Fibroblast of skin of left quadriceps (primary cell): Measurements from ENCODE around the gene C12orf57.

Experiments
- DNase-seq, 2 experiments: peaks; one replicate each; pipeline ENCODE4 v3.0.0-alpha.2; 2013; ENCODE audit warnings: low read depth in 2 of 2

The C12orf57 gene

DNA sequence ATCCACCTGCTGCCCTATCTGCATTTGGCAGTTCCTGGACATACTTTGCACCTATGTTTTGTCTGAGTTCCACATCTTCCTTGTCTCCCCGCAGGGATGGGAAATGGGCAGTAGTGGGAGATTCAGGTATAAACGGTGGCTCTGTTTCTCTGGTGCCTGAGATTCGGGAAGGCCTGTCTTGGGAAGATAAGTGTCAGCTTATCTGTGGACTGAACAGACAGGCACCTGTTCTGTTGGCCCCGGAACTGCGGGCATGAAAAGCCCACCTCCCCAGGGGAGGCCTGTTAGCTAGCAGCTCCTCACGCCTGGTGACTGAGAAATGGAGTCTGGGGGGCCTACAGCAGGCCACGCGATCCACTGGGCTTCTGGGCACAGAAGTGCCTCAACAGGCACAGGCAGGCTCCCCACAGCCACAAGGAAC, 20.8 kb downstream of the C12orf57 start:
- no peak for DNase-seq

DNA sequence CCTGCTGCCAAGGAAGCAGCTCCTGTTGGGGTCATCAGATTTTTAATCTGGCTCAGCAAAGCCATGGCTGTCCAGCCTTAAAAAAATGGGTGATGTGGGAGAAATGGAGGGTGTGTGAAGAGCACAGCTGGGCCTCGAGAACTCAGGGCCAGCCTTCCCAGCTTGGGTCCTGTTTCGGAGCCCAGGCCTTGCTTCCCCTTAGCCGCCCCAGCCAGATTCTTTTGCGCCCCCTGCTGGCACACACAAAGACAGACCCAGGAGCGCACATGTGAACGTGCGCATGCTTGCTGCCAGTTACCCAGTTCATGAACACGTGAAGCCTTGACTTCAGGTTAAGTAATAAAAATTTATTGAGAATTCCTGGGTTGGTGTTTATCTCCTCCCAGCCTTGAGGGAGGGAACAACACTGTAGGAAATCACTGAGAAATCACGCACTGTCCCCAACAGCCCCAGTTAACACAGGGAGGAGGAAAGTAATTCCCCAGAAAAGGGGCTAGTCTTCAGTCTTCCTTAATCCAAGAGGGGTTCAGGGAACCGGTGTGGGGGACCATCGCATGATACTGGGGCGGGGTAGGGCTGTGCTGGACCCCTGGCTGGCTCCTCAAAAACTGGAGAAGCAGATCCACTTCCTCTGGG, 21.3 kb downstream of the C12orf57 start:
- peak; percentile 53 to 62 for DNase-seq

DNA sequence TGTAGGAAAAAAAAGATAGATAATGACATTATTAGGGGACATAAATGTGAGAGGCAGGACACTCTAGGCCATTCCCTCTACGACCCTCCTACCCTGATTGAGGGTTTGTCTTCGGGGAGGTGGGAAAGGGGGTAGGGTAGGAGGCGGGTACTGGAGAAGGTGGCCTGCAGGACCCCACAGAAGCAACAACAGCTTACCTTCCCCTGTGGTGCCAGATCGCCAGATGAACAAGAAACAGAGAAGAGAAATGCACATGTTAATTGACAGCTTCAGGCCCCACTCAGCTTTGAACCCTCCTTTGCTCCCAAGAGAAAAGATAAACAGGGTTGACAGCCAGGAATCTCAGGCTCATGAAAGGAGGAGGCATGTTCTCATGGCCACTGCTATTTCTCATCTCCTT, 21.9 kb downstream of the C12orf57 start:
- DNase-seq: no peak

DNA sequence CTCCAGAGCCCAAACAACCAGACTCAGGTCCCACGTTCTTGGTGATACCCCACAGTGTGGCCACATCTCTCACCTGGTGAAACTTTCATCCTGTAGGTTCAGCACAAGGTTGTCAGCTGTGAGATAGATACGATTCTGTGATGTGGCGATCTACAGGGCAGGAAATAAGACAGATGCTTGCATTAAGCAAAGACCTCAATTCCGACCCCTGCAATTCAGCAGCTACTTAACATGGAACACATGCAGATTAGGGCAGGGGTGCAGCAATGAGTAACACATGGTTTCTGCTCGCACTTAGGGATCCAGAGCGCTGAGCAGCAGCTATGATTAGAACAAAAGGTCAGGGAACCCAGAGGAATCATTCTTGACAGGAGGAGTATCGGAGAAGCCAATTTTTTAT, 22.5 kb downstream of the C12orf57 start:
- no peak for DNase-seq

DNA sequence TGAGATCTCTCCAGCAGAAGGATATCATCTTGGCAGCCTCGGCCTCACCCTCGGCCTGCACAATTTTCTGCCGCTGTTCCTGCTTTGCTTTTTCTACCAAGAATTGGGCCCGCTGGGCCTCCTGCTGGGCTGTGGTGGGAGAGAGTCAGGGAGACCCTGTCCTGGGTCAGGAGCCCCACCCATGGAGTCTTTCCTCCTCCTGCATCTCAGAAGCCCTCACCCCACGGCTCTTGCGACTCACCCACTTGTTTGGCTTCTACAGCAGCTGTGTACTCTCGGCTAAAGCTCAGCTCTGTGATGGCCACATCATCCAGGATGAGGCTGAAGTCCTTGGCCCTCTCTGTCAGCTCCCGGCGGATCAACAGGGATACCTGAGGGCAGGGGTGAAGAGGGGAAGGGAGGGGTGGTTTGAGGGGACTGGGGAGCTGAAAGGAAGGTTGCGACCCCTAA, 23.9 kb downstream of the C12orf57 start:
- DNase-seq: no peak

DNA sequence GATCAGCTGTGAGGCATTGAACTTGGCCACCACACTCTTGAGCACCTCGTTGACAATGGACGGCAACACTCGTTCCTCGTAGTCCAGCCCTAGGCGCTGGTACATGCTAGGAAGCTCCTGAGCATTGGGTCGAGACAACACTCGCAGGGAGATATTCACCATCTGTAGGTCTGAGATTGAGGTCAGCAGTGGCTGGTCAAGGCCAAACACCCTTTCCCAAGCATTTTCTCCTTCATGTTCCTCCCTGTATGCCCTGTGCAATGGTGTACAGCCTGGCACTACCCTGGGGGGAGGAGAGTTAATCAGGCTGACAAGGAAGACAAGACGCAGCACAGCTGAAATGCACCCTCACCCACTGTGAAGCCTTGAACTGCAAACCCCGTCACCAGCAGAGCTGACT, 24.6 kb downstream of the C12orf57 start:
- DNase-seq: no peak

DNA sequence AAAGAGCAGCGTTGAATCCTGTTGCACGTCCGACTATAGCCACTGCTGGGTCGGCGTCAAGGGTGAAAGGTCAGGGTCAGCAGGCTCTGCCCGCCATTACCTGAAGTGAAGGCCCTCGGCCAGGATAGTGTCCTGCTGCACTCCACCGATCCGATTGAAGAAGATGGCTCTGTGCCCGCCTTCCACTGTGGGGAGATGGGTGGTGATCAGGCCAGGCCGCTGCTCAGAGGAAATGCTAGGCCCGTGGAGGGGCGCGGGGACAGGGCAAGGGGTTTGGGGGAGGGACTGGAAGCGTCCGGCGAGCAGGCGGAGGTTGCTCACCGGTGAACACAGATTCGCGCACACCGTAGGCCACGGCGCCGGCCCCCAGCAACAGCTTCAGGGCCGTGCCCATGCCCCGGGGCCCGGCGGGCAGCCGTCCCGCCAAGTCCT, 26.3 kb downstream of the C12orf57 start:
- no peak for DNase-seq

DNA sequence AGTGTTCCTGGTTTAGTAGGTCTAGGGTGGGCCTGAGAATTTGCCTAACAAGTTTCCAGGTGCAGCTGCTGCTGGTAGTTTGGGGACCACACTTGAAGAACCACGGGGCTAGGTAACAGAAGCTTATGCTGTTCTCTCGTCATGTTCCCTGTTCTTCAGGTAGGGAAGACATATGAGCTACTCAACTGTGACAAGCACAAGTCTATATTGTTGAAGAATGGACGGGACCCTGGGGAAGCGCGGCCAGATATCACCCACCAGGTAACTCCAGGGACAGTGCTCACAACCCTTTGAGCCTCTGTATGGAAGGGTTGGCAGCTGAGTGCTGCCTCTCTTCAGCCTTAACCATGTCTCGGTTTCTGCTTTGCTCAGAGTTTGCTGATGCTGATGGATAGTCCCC, 30.4 kb downstream of the C12orf57 start:
- DNase-seq: no peak

DNA sequence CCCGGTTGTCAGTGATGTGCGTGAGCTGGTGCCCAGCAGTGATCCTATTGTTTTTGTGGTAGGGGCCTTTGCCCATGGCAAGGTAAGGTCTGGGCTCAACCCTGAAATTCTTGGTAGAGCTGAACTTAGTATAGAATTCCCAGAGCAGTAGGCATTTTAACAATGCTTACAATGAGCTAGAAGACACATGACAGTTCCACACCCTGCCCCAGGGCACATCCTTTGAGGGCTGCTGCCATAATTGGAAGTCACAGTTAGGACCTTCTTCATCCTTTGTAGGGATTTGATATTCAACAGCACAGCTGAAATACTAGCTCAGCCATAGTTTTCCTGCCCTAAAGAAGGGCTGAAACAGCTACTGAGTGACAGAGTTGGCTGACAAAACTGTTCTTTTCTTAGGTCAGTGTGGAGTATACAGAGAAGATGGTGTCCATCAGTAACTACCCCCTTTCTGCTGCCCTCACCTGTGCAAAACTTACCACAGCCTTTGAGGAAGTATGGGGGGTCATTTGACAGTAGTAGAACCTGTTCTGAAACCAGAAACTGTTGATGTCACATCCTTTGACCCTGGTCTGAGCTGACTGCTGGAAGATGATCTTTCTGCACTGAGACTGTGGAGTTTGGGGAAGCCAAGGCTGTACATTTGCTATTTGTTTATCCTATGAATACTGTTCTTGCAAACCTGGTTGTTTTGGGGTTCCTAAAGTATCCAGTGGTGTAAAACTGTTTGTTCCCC, 31.6 kb downstream of the C12orf57 start:
- DNase-seq: no peak

DNA sequence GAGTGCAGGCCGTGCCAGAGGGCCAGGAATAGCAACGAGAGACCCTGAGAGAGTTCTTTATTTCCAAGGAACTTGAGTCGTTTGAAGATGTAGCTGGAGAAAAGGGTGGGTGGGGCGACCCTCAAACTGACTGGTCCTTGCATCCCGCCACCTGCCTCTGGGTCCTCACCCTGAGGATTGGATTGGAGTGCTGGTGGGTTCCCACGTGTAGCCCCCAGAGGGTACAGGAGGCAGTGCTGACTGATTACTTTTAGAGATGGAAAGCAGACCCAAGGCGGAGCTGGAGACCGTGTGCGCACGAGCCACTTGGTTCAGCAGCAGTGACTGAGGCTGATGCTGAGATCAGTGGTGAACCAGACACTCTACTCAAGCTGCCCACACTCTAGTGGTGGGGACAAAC, 33.8 kb downstream of the C12orf57 start:
- no peak for DNase-seq

DNA sequence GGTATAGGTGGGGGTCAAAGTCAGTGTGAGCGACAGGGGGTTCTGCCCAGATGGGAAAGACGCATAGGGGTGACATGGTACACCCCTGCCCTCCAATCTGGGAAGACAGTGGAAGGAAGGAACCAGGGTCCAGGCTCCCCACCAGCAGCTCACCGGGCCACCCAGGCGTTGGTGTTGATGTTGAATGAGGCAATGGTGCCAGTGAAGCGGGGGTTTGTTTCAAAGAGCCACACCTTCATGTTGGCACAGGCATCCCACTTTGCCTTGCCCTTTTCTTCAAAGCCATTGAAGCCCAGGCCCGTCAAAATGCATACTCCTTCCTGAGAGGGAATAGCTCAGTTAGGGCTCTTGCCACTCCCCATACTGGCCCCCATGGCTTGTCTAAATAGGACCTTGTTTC, 34.4 kb downstream of the C12orf57 start:
- DNase-seq: no peak

DNA sequence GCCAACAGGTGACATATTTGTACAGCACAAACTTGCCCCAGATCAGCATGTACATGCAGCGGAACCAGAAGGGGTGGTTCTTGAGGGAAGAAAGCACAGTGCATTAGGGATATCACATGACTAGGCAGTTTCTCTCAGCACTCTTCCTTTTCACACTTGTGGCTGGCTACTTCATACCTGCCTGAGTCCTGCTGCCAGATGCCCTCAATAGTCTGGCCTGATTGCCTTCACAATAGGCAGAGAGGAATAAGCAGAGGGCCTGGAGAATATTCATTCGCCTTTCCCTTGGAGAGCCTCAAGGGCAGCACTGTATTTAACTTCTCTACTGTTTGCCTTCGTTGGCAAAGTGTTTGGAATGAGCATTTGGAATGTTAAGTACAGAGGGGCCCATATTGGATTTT, 34.8 kb downstream of the C12orf57 start:
- no peak for DNase-seq

DNA sequence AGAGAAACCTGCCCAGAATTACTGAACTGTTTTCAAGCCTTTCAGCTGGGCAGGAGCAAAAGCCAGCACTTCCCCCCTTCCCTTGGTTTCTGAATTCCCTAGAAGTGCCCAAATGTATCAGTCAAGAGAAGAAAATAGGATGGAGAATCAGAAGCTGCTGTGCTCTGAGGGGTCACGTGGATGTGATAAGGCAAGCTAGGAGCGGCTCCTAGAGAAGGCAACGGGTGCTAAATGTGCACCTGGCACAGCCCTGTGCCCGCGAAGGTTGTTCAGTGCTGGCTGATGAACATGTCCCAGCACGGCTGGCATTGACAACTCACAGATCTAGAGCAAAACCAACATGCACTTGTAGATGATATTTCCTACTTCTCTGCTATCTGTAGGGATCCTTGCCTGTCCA, 35.2 kb downstream of the C12orf57 start:
- no peak for DNase-seq

DNA sequence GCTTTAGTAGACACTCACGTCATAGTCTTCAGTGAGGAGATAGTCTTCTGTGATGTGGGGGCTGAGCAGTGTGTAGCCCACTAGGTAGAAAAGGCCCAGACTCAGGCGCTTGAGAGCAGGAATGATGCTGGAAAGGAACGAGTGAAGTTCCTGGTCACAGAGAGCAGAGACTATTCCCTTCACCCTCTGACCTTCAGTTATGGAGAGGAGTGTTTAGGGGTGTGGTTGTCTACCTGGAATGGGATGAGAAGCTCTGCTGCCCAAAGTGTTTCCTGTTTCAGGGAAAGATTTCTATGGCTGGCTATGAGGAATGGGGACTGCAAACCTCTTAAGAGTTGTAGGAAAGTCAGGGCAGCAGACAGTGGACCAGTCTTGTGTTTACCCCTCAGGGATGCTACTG, 35.6 kb downstream of the C12orf57 start:
- no peak for DNase-seq

DNA sequence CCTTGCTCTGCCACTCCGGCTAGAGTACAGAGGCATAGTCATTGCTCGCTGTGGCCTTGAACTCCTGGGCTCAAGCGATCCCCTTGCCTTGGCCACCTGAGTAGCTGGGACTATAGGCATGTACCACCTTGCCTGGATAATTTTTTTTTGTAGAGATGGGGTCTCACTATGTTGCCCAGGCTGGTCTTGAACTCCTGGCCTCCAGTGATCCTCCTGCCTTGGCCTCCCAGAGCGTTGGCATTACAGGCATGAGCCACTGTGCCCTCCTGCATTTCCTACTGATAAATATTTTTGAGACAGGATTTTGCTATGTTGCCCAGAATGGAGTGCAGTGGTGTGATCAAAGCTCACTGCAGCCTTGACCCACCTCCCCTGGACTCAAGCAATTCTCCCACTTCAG, 36.3 kb downstream of the C12orf57 start:
- DNase-seq: no peak

DNA sequence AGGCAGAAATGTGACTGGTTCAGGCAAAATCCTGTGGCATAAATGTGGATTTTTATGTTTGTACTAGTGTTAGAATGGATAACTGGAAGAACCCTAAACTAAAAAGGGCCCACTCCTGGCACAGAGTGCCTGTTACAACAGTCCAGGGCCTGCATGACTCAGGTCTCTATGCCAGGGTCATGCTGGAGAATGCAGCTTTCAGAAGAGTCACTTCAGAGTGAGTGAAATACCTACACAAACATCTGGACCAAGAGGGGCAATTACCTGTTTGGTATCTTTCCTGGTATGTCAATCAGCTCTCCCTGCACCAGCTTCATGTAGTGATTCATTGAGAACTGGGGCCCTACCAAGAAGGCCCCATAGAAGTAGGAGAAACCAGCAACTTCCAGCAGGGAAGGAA, 36.9 kb downstream of the C12orf57 start:
- DNase-seq: no peak

DNA sequence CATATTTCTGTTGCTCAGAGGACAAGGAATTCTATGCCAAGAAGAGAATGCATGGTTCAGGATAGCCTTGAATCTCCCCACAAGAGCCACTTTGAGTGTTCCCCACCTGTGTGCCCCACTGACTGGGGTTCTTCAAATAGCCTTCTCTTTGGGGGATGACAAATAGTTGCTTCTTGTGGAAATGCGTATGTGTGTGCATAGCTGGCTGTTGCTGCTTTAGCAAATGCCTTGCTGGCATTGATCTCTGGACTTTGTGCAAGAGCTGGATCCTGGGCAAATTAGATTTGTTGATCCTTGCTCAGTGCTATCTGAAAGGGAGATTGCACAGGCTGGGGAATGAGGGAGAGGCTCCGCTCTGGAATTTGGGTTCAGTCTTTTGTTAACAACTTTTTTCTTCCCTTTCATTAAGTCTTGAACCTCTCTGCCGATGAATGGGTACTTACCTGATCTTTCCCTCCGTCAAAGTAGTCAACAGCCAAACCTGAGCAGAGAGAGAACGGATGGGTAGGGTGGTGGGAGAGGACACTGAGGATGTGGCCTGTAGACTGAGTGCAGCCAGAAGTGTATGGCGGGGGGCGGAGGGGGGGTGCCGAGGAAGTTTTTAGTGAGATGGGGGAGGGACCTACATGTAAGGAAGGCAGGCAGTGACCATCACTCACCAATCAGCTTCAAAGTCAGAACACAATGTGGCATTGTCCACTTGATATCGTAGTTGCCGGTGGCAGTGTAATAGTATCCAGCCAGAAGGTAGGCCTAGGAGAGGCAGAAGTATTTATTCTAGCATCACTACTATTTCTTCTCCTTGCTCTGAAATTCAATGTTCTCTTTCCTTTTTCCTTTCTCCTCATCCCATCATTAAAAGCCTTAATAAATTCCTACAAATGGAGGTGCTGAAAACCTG, 37.6 kb downstream of the C12orf57 start:
- DNase-seq: no peak

DNA sequence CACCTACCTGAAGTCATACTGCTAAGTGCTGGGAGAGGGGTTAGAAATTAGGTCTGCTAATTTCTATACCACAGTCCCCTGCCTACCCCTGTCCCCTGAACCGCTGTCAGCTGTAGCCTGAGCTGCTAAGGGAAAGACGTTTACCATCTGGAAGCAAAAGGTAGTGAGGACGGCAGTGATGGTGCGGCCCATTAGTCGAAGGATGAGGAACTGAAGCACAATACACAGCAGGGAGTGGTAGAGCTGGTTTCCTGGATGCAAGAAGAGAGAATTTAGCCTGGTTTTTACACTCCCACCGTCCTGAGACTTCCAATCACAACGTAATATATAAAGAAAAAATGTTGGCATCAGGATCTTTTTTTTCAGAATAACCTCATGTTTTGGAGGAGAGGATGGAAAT, 38.7 kb downstream of the C12orf57 start:
- DNase-seq: no peak

DNA sequence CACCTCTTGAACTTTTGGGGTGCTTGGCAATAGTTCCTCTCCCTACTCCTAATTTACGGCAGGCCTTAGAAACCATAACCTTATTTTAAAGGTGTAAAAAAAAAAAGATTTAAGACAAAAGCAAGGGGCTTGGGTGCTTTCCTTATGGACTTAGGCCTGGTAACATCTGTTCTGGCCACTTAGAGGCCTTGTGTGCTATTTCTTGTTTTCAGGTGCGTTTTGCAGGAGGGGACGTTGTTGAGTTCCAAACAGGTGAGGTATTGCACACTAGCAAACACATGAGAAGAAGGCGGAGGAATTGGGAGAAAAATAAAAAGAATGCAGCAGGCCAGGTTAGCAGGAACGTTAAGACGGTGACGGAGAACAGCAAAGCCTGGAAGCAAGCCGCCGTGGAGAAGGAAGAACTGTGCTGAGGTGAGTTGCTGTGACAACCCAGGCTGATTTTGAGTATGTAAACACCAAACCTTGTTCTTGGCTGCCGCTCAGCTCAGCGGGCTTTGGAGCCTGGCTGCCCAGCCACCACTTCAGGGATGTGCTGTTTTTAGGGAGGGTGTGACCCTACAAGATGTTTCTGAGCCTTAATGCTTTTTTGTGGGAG, 44.2 kb downstream of the C12orf57 start:
- no peak for DNase-seq
